Bone marrow (tissue), 2 donors: ENCODE data around the gene EEF1G.
"Not testable (repeated sequence)": the region's sequence is repeated elsewhere in the genome, so short reads cannot be mapped to it uniquely, and the experiment has no call there.

Source experiments
- DNase-seq, 2 donors: peaks; one replicate each; lab custom pipeline; 2025; lab: John Stamatoyannopoulos, UW

EEF1G gene

DNA sequence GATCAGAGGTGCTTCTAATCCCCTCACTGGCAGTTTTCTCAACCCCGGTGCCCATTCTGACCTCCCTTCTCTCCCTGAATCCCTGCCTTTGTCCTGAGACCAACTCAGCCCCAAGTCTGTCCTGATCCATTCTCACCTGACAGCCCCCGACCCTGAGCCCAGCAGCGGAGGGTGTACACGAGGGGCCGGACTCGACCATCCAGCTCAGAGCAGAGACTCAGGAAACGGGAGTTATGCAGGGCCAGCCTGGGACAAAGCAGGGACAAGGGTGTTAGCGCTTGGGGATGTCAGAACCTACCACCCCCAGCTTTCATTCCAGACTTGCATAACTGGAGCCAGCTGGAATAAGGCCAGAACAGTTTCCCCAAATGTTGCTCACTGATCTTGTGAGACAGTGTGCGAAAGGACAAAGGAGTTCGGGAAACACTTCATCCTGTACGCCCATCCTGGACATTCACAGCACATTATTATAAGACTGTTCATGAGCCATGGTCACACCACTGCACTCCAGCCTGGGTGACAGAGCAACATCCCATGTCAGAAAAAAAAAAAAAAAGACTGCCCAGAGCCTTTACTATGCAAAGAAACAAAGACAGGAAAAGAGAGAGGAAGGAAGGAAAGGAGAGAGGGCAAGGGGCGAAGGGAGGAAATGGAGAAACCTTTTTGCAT lies 3.5 kb upstream of the EEF1G start:
- DNase-seq: no peak

DNA sequence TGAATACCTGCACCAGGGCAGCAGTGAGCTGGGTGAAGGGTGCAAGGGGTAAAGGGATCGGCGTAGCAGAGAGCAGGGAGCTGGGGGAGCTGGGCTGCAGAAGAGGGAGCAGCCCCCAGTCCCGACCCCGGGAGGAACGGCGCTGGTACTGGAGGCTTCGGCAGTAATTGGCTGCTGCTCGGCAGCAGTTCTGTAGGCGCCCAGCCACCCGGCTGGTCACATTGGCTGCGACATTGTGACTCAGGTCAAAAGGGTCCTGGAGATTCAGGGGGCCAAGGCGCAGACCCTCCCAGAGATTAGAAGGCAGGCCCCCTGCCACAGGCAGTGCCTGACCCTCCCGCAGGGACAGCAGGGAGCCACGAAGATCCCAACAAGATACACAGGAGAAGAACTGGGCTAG lies 2.1 kb upstream of the EEF1G start:
- no peak for DNase-seq

DNA sequence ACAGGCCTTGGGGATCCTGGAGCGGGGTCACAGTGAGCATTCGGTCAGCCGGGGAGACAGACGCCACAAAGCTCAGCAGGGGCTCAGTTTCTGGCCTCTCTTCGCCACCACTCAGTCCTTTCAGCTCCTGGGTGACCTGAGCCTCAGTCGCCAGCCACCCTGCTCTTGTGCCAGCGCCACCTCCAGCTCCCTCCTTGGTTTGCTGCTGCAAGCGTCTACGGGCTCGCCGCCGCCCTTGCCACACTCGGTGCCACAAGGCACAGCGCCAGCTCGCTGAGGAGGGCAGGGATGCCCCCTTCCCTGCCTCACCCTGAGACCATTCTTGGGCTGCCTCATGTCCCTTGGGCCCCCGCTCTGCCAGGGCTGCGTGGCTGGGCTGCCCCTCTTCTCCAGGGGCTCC lies 1.5 kb upstream of the EEF1G start:
- DNase-seq: no peak

DNA sequence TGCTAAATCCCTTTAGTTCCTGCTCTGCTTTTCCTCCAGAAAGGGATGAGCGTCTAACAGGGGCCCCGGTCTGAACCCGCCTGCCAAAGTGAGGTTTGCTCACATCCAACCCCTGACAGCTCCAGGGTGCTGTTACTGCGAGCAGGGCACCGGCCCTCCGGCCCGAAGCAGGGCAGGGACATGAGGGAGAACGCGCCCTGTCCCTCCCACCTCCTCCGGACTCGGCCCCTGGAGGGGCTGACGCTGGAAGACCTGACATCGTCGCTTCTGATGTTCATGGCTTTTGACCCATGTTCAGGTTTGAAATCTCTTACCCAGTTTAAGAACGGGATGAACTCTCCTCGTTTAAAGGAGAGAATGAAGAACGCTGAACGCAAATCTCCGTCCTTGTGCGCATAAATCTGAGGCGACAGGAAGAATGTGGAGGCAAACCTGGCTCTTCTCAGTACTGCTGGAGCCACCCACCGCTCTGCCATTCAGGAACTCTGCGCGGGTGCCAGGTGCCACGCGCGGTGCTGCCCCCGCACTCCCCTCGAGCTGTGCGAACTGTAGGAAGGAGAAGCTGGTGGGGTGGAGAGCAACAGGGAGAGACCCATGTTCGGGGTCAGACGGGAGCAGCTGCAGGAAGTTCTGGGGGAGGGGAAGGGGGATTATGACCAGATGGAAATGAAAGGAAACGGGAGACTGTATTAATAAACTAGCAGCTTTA lies 826 bp upstream of the EEF1G start:
- no peak for DNase-seq

DNA sequence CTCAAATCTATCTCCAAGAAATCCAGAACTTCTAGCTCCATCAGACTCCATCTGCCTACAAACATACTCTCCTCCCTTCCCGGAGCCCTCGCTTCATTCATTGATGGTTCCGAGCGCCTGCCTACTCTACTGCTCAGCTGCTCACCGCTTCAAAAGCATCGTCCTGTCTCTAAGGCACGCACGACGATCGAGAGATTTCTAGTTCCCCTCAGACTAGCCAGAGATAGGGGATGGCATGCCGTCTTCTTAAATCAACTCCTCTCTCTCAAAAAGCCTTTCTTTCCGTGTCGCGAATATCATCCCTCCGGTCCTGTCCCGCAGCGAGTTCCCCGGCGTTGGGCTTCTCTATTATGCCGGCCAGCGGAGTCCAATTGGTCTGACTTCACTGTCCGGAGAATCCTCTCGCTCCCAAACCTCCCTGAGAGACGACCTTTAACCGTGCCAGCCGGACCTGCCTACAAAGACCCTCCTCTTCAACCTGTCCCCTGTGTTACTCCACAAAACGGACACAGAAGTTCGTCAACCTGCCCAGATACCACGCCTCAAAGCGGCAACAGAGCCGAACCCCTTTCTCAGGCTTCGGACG lies 592 bp downstream of the EEF1G start:
- DNase-seq: no peak

DNA sequence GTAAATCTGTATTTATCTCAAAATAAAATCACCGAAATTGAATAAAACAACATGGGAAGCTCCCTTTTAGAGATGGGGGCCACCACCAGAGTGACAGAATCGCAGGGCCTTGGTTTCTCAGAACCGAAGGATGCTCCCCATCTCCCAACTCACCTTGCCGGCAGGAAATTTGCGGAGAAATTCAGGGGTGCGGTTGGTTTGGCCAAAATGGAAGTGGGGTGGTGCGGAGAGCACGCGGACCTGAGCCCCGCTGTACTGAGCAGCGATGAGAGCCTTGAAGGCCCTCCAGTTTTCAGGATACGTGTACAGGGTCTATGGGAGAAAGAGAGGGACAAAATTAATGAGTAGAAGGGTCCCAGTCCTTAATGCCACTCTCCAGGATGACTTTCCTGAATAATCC lies 1.3 kb downstream of the EEF1G start:
- DNase-seq: no peak

DNA sequence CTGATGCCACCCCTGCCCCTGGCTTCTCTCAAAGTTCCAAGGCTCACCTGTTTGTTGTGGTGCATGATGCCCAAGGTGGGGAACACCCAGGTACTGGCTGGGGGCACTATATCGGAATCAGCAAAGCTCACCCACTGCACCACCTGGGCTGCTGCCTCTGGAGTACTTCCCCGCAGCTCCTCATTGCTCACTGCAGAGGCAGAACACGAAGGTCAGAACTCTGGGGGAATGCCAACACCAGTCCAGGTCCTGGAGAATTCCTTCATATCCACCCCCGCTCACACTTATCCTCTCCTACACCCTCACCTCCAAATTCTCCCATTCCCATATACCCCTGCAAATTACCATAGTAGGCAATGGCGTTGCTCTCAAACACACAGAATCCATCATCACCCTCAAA lies 2.2 kb downstream of the EEF1G start:
- not testable (repeated sequence) for DNase-seq

DNA sequence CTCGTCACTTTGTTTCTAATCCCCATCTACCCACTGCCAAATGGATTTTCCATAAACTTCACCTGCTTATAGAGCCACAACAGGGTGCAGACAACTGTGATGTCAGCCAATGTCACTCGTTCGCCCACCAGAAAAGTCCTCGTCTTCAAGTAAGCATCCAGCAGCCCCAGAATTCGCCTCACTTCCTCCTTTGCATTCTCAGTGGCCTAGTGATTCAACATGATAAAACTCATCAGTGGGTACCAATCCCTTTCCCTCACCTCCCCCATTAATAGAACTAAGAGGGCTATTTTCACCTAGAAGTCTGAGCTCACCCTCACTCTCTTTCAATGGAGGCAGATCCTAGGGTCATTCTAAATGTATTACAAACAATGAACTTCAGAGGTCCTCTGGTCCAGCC lies 2.8 kb downstream of the EEF1G start:
- not testable (repeated sequence) for DNase-seq

DNA sequence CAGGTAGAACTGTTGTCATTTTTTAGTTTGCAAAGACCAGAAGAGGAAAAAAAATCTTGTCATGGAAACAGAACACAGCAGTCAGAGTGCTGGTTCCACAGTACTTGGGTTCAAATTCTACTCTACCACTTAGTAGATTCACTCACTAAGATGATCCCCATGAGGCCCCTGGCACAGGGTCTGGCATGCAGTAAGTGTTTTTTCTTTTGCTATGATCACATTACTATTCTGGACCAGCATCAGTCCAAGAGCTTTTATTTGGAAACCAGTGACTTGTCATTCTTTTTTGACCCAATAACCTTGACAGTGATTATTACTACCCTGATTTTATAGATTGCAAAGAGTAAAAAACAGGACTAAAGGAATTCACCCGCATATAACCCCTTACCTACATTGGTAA lies 4.1 kb downstream of the EEF1G start:
- no peak for DNase-seq

DNA sequence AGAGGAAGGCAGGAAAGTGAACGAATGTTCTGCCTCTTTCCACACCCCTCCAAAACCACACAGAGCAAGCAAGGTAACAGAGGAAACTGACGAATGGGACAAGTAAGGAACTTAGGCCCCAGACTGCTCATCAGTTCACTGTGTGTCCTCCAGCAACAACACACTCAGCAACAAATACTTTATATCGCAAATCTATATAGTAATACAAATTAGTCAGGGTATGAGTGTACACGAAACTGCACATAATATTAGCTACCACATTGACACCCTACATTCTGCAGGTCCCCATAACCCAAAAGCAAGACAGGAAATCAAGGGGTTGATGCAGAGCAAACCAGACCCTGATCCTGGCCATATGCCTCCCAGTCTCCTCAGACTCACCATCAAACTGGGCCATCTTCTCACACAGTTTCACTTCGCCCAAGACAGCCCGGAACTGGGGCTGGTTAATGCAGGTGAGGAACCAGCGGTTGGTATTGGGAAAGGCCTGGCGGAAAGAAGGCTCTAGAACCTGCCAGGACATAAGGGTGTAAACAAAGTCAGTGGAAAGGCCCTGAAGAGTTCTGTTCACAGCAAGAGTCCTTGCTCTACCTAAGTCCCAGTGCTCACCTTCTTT lies 6.6 kb downstream of the EEF1G start:
- DNase-seq: no peak

DNA sequence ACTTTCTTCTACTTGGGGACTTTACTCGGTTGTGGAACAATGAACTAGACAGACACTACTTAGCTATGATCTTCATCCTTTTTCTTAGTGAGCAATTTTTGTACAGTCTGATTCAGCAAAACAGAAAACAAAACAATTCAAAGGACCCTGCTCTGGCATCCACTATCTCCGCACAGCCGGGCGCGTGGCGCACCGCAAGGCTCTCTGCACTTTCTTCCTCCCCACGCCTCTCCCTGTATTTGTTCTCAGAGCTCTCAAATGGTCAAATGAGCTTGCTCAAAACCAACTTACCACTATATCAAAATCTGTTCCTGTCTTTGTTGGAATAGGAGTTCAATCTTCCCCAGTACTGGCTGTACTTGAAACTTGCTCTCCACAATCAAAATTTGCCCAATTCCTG lies 7.4 kb downstream of the EEF1G start:
- DNase-seq: no peak

DNA sequence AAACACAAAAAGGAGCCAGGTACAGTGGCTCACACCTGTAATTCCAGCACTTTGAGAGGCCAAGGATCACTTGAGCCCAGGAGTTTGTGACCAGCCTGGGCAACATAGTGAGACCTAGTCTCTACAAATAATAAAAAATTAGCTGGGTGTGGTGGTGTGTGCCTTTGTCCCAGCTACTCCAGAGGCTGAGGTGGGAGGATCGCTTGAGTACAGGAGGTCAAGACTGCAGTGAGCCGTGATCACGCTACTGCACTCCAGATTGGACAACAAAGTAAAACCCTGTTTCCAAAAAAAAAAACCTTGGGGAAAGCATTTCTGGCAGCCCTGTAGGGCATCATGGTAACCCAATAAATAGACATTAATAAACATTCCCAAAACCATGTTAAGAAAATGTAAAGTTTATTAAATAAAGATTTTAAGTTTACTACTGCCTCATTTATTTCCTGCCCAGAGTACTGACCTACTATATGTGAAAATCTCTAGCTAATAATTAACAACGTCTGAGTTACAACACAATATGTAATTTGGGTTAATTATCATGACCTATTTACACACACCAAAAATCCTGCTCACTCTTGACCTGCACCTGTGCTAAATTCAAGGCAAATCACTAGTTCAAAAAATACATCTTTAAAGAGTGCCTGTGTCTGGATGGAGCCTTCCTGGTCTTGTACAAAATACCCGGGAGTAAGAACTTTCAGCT lies 8.4 kb downstream of the EEF1G start:
- DNase-seq: no peak

DNA sequence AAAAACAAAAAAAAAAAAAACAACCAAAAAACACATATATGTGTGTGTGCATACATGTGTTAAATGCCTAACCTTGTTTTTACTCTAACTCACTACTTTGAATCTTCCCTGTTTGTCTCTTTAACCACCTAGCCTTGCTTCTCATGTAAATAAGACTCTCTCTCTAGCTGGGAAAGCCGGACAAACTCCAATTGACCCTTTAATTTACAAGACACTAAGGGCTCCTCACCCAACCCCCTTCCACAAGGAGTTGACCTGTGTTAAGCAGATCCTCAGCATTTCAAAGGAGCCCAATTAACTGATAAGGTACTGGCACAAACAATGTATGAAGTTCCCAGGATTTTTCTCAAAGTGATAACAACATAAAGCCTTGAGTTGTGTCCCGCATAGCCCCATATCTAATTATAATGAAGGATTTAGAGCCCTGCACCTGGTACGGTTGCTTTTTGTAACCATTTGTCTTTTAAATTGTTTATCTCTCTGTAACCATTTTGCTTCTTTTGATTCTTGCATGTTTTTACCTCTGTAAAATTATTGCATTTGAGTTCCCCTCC lies 11.9 kb downstream of the EEF1G start:
- not testable (repeated sequence) for DNase-seq

DNA sequence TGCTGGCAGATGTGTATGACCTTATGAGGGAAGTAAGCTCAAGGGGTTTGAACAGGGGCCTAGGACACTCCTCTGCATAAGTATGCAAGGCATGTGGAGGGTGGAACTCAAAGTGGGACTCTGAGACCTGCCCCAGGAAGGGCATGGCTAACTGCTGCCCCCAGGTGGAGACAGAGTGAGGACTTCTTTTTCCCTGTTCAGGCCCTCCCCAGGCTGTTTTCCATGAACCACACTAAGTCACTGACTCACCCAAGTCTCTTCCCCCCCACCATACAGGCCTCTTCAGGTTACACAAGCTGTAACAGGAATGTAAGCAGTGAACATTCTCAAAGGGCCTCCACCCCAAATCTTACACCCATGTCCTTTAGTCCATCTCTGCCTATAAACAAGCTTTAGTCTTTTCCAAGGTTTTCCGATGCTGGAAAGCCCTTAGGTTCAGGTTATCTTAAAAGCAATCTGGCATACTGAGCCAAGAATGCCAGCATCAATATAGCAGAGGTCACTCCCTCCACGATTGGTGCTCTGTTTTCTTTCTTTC lies 13.1 kb downstream of the EEF1G start:
- peak; percentile 41 to 91 for DNase-seq

DNA sequence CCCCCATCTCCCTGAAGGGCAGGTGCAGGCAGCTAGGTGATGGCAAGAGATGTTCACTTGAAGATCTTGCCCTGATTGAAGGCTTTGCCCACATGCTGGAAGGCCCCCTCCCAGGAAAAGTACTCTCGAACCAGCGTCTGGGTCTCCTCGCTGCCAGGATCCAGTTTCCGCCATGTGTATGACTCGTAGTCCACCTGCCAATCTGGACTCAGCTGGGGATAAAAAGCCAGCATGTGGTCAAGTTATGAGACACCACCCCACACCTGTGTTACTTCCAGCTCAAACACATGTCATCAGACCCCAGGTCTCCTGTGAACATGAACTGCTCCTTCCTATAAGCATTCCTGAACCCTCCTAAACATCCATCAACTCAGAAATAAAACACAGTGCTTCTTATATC lies 14.1 kb downstream of the EEF1G start:
- not testable (repeated sequence) for DNase-seq

DNA sequence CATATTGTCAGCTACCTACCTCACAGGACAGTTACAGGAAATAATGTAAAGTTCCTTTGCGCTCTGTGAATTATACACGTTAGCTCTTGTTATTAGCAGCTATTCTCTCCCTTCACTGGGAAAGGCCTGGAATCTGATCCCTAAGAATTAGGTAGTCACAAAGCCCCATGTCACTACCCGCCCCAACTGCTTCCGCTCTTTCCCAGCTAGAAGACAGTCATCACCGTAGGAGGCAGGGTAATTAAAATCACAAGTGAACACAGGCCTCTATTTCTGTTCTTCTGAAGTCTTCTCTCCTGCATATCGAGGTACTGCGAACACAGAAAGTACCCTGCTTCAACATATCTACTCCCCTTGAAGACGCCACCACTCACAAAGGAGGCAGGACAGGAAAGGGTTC lies 14.5 kb downstream of the EEF1G start:
- DNase-seq: no peak

DNA sequence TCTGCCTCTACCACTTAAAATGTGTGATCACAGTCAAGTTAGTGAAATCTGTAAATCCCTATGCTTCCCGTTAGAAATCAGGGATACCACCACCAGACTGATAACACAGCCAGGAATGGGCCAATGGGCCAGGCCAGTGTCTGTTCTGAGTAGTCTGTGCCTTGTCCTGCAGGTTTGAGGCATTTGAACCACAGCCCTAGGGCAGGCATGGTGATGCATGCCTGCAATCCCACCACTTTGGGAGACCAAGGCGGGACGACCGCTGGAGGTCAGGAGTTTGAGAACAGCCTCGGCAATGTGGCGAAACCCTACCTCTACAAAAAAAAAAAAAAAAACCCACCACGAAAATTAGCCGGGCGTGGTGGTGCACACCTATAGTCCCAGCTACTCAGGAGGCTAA lies 15.0 kb downstream of the EEF1G start:
- no peak for DNase-seq

DNA sequence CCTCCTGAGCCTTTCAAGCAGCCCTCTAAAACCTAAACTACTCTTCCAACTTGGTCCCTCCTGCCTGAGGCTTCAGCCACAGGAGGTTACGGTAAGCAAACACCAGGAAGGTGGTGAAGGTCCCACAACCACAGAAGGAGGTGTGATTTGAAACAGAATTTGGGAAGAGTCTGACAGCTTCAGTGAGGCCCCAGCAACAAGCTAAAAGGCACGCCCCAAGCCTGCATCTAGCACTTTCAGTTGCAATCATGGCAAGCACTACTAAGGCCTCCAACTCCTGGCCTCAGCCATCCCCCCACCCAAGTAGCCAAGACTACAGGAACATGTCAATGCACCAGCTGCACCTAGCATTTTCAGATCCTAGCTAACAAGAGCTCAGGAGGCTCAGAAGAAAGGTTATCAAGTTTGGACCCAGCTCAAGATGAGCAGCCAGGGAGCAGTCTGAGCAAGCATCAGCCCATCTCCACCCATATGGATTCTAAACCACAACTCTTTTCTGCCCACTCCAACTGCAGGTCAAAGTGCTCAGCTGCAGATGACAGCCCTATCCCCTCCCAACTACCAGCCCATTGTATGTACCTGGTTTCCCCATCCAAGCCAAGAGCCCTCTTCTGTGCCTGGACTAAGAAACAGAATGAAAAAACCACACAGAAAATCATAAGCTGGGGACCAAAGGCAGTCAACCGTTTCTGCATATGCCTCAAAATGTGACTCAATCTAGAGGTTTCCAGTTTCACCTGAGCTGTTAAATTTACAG lies 16.6 kb downstream of the EEF1G start:
- peak in 1 of 2 donors; percentile 43 for DNase-seq

DNA sequence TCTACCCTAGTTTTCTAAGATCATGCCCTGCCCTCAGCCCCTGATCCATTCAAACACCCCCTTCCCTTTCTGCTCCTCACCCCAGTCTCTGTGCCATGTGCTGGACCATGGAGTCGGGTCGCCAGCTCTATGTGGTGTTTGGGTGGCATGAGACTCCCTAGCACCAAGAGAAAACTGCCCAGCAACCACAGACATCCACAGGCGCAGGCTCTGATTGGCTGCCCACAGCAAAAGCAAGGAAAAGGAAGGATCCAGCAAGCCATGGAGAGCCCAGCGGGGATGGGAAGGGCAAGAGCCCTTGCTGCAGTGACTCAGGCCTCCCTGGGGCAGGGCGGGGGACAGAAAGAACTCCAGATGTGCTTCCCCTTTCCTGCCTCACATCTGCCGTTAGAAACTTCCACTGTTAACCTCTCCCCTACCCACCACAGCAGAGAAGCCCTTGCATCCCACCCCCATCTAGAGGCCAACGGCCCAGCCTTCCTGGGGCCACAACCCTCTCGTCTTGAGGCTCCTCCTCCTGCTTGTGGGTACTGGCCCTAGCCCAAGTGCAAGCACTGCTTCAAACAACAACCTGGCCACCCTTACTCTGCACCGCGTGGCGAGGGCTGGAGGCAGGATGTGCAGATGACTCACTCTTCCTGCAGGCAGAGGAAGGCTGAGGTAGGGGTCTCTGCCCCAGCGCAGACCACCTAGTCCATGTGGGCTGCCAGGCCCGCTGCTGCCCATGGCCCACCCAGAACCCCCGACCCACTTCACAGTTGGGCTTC lies 17.4 kb downstream of the EEF1G start:
- peak; percentile 65 to 95 for DNase-seq

DNA sequence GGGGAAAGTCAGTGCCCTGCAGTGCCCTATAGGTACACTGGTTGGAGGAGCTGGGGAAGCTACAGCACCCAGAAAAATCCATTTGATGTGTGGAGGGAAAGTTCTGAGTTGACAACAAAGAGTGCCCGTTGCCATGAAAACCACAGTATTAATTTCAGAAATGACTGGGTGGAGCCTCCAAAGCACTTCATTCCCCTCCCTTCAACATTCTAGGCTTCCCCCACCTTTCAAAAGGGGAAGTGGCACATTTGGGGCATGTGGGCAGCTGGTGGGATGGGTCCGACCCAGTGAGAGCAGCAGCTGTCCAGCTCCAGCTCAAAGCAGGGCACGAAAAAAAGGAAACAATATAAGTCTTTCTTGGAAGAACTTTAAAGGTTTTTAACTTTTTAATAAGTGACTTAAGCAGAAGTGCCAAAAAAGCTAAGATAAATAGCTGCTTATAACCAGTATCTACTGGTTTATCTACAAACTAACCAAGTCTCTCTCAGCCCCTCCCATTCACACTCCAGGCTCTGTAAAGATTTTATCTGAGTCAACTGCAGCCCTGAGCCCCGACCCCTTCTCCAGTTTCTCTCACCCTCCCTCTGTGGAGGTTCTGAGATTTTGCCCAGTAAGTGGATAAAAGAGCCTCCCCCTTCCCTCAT lies 18.1 kb downstream of the EEF1G start:
- peak; percentile 37 to 80 for DNase-seq
